HG03045 (cell line): ENCODE results near the gene ANKRD37.

Experiments
- ATAC-seq: cut with Tn5 transposase; IDR thresholded peaks from one replicate; pipeline ENCODE4 v1.9.1; 2021; ENCODE audit warnings: mild to moderate bottlenecking, moderate library complexity; ENCODE audit not compliant: unreplicated experiment

The ANKRD37 gene

DNA sequence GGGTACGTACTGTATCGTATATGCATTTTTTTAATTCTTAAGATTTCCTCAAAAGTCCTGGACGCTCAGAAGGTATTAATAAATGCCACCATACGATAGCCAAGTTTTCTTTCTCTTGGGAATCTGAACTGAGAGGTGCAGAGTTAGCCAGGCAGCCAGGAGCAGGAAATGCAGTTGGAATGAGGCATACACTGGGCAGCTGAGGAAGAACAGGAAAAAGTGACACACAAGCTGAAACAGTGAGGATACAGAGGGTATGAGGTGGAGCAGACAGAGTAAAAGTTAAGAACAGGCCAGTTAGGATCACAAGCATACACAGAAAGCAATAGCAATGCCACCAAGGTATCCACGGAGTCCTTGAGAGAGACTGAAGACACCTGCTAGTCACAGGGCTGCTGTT, 15.8 kb downstream of the ANKRD37 start:
- no peak for ATAC-seq

GRCh38 chr4:185416955-185417354, 20.3 kb downstream of the ANKRD37 start:
- no peak for ATAC-seq

DNA sequence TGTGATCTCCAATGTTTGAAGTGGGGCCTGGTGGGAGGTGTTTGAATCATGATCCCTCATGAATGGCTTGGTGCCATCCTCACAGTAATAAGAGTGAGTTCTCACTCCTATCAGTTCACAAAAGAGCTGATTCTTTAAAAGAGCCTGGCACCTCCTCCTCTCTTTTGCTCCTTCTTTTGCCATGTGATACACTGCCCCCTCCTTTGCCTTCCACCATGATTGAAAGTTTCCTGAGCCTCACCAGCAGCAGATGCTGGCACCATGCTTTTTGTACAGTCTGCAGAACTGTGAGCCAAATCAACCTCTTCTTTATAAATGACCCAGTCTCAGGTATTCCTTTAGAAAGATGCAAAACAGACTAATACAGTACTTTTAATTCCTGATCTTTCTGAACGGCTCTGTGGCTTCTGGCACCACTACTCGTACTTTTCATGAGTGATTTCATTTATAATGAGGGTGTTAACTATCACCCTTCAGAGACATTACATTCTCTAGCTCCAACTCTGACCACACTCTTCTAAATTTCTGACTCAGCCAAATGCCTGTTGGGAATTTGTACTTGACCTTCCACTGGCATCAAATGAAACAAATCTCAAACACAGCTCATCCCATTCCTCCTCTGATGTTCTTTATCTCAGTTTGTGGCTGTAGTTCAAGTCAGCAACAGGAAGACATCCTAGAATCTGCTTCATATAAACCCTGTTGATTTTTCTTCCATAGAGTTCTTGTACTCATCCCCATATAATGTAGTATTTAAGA, 24.9 kb downstream of the ANKRD37 start:
- ATAC-seq = no peak

DNA sequence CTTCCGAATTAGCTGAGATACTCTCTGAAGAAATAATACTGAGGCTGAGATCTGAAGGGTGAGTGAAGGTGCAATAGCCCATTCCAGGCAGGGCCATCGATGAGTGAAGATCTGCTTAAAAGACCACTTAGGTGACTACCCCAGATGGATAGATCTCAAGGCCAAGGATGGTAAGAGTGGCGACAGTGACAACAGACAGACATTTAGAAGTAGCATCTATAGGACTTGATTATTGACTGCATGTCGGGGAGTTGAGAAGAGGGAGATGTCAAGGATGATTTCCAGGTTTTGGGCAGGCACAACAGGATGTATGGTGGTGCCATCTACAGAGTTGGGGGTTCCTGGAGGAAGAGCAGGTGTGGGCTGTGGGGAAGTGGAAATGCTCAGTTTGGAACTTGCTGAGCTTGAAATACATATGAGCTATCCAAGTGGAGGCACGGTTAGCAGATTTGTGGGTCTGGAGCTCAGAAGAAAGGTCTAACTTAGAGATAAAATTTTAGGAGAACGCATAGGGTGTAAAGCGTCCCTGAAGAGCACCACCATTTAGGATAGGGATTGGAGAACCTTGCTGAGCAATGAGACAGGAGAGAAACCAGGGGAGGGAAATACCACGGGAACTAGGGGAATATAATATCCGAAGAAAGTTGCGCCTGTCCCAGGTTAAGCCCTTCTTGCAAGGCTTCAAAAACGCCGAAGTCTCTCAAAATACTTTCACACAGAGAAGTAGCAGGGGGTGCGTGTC, 28.4 kb downstream of the ANKRD37 start:
- peak; percentile 16 for ATAC-seq

- peak; percentile 92 for ATAC-seq
Measured at GRCh38 chr4:185425647-185426352, 29.2 kb downstream of the ANKRD37 start, which contains the start of gene UFSP2. Gene UFSP2, minus strand, starts transcription at chr4:185425964. Its CDS starts 96 bp downstream, at chr4:185425868.

DNA sequence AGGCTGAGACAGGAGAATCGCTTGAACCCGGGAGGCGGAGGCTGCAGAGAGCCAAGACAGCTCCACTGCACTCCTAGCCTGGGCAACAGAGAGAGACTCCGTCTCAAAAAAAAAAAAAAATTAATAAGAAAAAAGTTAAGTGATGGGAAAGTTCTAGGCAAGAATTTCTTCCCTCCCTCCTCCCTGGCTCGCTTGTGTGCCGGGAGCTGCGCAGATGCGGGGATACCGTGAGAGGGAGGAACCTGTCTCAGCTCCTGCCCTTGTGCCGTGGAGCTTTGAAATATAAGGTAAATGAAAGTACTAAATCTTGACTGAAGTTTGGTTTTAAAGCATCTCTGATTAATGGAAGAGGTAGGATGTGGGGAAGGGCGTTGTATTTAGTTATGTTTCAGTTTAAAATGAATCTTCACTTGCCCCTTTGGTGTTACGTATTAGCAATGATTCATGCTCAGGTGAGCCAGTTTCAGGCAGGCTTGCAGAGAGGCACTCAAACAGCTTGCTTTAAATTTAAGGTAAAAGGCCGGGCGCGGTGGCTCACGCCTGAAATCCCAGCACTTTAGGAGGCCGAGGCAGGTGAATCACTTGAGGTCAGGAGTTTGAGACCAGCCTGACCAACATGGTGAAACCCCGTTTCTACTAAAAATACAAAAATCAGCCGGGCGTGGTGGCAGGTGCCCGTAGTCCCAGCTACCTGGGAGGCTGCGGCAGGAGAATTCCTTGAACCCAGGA, 30.5 kb downstream of the ANKRD37 start:
- ATAC-seq = no peak

GRCh38 chr4:185429660-185430059, 33.0 kb downstream of the ANKRD37 start:
- no peak for ATAC-seq

DNA sequence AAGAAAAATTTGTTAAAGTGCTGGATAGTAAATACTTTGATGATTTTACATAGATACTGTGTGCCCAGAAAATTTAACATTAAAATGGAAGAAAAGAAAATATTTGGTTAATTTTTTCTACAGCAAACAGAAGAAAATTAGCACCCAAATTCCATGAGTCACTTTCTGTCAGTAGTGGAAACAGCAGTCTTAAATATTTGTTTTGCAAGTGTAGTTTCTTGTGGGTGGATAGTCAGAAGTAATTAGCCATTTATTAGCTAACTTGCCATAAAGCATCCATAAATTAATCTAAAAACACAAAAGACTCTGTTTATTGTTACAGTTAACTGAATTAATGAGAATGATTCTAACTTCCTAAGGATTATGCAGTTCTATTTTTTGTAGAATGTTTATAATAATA, 38.8 kb downstream of the ANKRD37 start:
- ATAC-seq = no peak

- ATAC-seq = no peak
Measured at GRCh38 chr4:185437809-185438208, 41.2 kb downstream of the ANKRD37 start.

GRCh38 chr4:185441479-185441878, 44.8 kb downstream of the ANKRD37 start:
- ATAC-seq = no peak

- no peak for ATAC-seq
Measured at GRCh38 chr4:185445209-185445608, 48.6 kb downstream of the ANKRD37 start.
